DOHH2 (cell line): ENCODE results near the gene CERS5.

Source experiments
- H3F3A ChIP-seq: fragments of 200-600 bp; sonication (generic), shearing (Covaris generic); 2 replicates; pipeline ENCODE4 v1.6.0; 2016; ENCODE audit warnings: antibody characterized with exemption, mild to moderate bottlenecking; ENCODE audit not compliant: control insufficient read depth, insufficient read depth
- H3K27ac ChIP-seq: fragments of 200-600 bp; sonication (generic); 2 replicates; pipeline ENCODE4 v1.5.1; 2014; ENCODE audit warnings: low read depth, mild to moderate bottlenecking, low read length, moderate library complexity
- H3K27me3 ChIP-seq: fragments of 200-600 bp; sonication (generic); 2 replicates; pipeline ENCODE4 v1.6.1; 2014; ENCODE audit warnings: mild to moderate bottlenecking, low read length, mixed read lengths; ENCODE audit not compliant: control insufficient read depth
- H3K36me3 ChIP-seq: fragments of 200-600 bp; sonication (generic); 2 replicates; pipeline ENCODE4 v1.6.1; 2014; ENCODE audit warnings: mild to moderate bottlenecking, low read length, moderate library complexity, mixed read lengths; ENCODE audit not compliant: control insufficient read depth
- H3K4me1 ChIP-seq: fragments of 200-600 bp; sonication (generic); 2 replicates; pipeline ENCODE4 v1.6.1; 2014; ENCODE audit warnings: mild to moderate bottlenecking, low read length, mixed read lengths; ENCODE audit not compliant: control insufficient read depth
- H3K4me2 ChIP-seq: fragments of 200-600 bp; sonication (generic); 2 replicates; pipeline ENCODE4 v1.6.0; 2014; ENCODE audit warnings: mild to moderate bottlenecking, low read length, moderate library complexity
- H3K4me3 ChIP-seq: fragments of 200-600 bp; sonication (generic); 2 replicates; pipeline ENCODE4 v1.5.1; 2014; ENCODE audit warnings: mild to moderate bottlenecking, low read length, mixed read lengths
- H3K79me2 ChIP-seq: fragments of 200-600 bp; sonication (generic); 2 replicates; pipeline ENCODE4 v1.6.1; 2014; ENCODE audit warnings: mild to moderate bottlenecking, low read length, mixed read lengths; ENCODE audit not compliant: control insufficient read depth
- H3K9me2 ChIP-seq: fragments of 200-600 bp; sonication (generic); replicated peaks from 2 replicates; pipeline ENCODE4 v1.6.1; 2014; ENCODE audit warnings: mild to moderate bottlenecking, low read length, mixed read lengths; ENCODE audit not compliant: control insufficient read depth
- H3K9me3 ChIP-seq: fragments of 200-600 bp; sonication (generic); 2 replicates; pipeline ENCODE4 v1.6.1; 2014; ENCODE audit warnings: antibody characterized with exemption, low read length, mixed read lengths; ENCODE audit not compliant: control insufficient read depth, insufficient read depth
- H4K20me1 ChIP-seq: fragments of 200-600 bp; sonication (generic); 2 replicates; pipeline ENCODE4 v1.6.0; 2014; ENCODE audit warnings: low read depth, mild to moderate bottlenecking, antibody characterized with exemption, low read length, moderate library complexity; ENCODE audit not compliant: control insufficient read depth, insufficient read depth
- CTCF ChIP-seq: fragments of 200-600 bp; sonication (generic); IDR thresholded peaks from one replicate; pipeline ENCODE4 v1.5.1; 2014; ENCODE audit warnings: antibody characterized with exemption, mild to moderate bottlenecking, low read depth, low read length; ENCODE audit not compliant: poor library complexity, severe bottlenecking
- EZH2phosphoT487 ChIP-seq: fragments of 200-600 bp; sonication (generic); IDR thresholded peaks from 2 replicates; pipeline ENCODE4 v1.6.1; 2017; ENCODE audit warnings: borderline replicate concordance, mild to moderate bottlenecking, antibody characterized with exemption, low read length, moderate library complexity, mixed read lengths

Gene CERS5

DNA sequence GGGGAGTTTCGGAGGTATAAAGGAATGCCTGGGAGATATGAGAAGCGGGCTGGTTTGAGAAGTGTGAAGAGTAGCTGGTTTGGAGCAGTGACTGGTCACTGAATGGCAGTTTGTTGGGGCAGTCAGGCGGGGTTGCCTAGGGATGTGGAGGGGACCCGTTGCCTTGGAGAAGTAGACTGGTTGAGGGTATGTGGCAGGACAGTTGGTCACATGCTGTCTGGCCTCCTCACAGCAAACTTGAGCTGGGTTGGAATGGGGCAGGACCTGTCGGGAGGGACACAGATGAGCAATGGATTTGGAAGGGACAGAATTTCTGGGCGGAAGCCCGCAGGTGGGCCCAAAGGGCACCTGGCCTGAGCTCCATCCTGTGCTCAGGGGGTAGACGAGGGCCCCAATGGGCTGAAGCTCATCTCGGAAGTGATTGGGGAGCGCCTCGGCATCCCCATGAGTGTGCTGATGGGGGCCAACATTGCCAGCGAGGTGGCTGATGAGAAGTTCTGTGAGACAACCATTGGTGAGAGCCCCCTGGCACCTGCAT is 61.2 kb downstream of the CERS5 start:
- H3F3A ChIP-seq, result peaks cover 4% of the 10 kb centered on the region; the same call in 1 of the 2 replicates

DNA sequence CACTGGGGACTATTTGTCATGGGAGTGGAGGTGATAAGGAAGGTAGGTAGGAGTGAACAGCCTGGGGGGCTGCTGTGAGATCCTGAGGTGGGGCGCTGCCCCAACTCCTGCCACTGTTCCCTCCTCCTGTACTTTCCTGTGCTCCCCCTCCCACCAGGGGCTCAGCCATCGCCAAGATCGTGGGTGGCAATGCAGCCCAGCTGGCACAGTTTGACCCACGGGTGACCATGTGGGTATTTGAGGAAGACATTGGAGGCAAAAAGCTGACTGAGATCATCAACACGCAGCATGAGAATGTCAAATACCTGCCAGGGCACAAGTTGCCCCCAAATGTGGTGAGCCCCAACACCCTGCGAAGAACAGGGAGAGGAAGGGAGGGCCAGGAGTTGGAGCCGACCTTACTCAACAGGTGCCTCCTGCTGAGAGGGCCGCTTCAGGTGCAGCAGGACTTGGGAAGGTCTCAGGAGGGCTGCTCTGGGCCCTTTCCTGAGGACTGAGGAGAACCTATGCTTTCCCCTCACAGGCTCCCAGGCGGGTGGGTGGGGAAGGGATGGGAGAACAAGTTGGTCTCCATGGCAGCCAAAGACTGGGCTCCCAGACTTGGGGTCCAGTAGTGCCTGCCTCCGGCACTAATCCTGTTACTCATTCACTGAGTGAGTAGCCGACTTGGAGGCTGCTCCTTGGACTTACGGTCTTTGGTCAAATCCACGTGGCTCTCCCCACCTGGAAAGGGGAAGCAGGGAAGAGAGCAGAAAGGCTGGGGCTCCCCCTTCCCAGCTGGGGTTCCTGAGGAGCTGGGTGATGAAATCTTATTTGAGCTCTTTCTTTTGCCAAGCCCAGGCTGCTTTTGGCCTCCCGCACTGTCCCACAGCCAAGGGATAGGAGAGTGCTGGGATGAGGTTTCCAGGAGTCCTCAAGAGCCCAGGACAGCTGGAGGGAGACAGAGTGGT is 62.5 kb downstream of the CERS5 start:
- Histone ChIP-seq H3K4me1 (peaks cover 7% of the 10 kb centered on the region), H3K79me2 (no peaks in the 10 kb centered on the region), H3K36me3 (peaks cover 11% of the 10 kb centered on the region), H3K9me3 (no peaks in the 10 kb centered on the region), H4K20me1 (no peaks in the 10 kb centered on the region), H3K9me2 (no peaks in the 10 kb centered on the region), H3K4me2 (no peak overlapping the region), H3K27ac (no peak overlapping the region), H3K27me3 (no peaks in the 10 kb centered on the region), H3F3A (no peaks in the 10 kb centered on the region), H3K4me3 (no peak overlapping the region)
- TF ChIP-seq EZH2phosphoT487 (no peak), CTCF (no peak)

More for the DNA sequence above, 61.2 kb downstream of the CERS5 start:
- H3K27me3 ChIP-seq, result no peaks in the 10 kb centered on the region
- peaks cover 20% of the 10 kb centered on the region for H3K4me1 ChIP-seq
- H3K4me2 ChIP-seq, result no peak overlapping the region
- H3K27ac ChIP-seq, result no peak overlapping the region
- no peak for TF ChIP-seq CTCF
- no peak for TF ChIP-seq EZH2phosphoT487
- H3K36me3 ChIP-seq, result no peaks in the 10 kb centered on the region
- no peaks in the 10 kb centered on the region for H3K9me3 ChIP-seq
- H4K20me1 ChIP-seq, result no peaks in the 10 kb centered on the region
- H3K4me3 ChIP-seq, result no peak overlapping the region
- no peaks in the 10 kb centered on the region for H3K79me2 ChIP-seq
- no peaks in the 10 kb centered on the region for H3K9me2 ChIP-seq

- H4K20me1 ChIP-seq, result no peaks in the 10 kb centered on the region
- TF ChIP-seq EZH2phosphoT487 (no peak), CTCF (no peak)
- no peaks in the 10 kb centered on the region for H3K9me2 ChIP-seq
- no peaks in the 10 kb centered on the region for H3K9me3 ChIP-seq
- H3K4me3 ChIP-seq, result no peak within 1 kb of the TSS
- no peaks in the 10 kb centered on the region for H3K79me2 ChIP-seq
- H3K27me3 ChIP-seq, result no peaks in the 10 kb centered on the region
- H3F3A ChIP-seq, result no peaks in the 10 kb centered on the region
- H3K4me1 ChIP-seq, result peaks cover 4% of the 10 kb centered on the region; the same call in 1 of the 2 replicates
- H3K27ac ChIP-seq, result no peak within 1 kb of the TSS
- H3K36me3 ChIP-seq, result peaks cover 20% of the 10 kb centered on the region
- H3K4me2 ChIP-seq, result no peak within 1 kb of the TSS
These were observed 63.3 kb downstream of the CERS5 start, which contains the start of gene GPD1 for GRCh38 chr12:50103767-50104321. TSS of gene GPD1 (plus strand) at chr12:50104008. CDS start at chr12:50104051, 43 bp downstream.
